Activated T-cell treated with anti-CD3 and anti-CD28 coated beads for 1 hour (primary cell): ENCODE measurements around the gene KIDINS220.

ENCODE experiments used
- DNase-seq: peaks from one replicate; pipeline ENCODE4 v3.0.0-alpha.2; 2020; ENCODE audit warnings: low read depth

KIDINS220 gene

DNA sequence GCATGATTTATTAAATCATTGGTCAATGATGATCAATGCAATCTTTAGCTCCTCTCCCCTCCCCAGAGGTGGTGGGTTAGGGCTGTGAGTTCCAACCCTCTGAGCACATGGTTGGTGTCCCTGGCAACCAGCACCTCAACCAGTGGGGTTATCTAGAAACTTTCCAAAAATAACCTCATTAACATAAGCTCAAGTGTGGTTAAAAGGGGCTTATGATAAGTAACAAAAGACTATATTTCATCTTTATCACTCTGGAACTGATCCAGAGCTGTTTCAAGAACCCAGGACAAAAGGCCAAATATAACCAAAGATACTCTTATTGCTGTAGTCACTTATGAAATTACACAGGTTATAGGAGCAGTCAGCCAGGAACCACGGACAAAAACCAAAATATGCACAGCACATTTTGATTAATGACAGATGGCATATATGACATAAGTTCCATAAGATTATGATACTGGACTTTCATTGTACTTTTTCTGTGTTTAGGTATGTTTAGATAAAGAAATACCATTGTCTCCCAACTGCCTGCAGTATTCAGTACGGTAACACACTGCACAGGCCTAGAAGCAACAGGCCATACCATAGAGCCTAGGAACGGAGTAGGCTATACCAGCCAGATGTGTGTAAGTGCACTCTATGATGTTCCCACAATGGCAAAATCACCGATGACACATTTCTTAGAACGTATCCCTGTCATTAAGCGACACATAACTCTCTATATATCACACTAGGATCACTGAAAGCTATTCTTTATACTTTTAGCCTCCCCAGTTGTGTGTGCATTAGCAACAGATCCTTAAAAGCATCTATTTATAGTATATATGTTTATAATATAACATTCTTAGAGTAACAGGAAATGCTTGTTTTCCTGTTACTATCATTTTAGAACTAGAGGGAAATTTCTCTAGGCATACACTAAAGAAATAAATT, 31.9 kb downstream of the KIDINS220 start:
- no peak for DNase-seq

DNA sequence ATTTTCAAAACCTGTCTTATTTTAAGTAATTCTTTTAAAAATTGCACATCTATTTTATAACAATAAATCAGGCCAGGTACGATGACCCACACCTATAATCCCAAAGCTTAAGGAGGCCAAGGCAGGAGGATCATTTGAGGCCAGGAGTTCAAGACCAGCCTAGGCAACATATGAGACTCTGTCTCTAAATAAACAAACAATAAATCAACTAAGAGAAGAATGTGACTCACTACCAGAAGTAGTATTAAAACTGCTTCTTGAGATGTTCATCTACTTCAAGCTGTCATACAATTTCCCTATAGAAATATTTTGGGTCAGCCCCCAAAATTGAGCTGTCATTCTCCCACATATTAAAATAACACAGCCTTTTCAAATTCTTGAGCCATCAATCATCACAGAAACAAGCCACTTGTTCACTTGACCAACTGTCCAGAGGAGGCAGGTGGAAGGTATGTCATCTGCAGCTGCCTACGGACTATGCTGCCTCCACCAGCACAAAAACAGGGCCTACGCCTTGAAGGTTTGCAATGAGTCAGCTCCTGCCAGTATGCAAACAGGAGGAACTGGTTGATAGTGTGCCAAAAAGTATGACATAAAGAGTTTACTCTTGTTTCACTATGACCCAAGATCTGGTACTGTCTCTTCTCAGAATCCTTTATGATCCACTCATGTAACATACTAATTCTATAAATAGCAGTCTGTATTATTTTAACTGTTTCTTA, 33.6 kb downstream of the KIDINS220 start:
- no peak for DNase-seq

DNA sequence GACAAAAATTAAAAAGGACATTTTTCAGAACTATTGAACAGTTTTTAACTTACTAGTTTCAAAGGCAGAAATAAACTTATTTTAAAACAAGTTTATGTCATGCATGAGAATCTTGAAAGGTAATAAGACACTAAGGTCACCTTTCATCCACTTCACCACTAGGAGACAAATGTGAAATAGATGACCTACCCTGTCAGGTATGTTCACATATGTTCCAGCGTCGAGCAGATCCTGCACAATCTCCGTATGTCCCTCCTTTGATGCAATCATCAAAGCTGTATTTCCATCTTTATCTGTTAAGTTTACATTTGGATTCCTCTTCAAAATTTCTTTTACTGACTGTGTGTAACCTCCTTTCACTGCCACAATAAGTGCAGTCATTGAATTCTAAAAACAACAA, 34.7 kb downstream of the KIDINS220 start:
- DNase-seq, result no peak

- no peak for DNase-seq
Measured at GRCh38 chr2:8800821-8801220, 36.6 kb downstream of the KIDINS220 start.

DNA sequence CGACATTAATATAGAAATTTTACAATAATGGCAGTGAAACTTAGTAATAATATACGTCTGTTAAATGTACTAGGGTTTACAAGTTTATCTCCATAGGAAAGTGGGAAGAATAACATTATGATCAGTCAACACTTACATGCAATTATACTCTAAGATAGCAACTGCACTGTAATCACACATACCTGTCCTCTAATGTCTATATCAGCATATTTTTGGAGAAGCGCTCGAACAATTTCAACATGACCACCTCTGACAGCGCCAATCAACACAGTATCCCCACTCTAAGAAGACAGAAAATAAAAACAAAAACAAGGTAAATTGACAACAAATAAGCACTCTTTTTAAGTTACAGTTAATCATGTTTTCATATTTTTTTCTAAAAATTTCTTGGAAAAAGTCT, 37.2 kb downstream of the KIDINS220 start:
- no peak for DNase-seq

GRCh38 chr2:8799004-8799403, 38.4 kb downstream of the KIDINS220 start:
- no peak for DNase-seq

DNA sequence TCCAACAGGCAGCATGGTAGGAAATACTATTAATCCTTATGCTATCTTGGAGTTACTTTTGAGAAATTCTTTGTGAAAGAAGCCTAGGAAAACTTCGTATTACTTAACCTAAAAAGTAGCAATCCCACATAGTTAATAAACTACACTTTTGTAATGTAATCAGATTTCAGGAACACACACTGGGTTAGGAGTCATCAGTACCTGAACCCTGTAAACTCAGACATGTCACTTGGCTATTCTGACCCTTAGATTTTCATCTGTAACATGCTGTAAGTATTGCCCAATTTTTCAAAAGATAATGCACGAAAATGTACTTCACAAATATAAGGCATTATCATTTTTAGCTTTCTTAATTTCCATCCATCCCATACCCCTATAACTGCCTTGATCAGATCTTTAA, 39.0 kb downstream of the KIDINS220 start:
- DNase-seq, result no peak

DNA sequence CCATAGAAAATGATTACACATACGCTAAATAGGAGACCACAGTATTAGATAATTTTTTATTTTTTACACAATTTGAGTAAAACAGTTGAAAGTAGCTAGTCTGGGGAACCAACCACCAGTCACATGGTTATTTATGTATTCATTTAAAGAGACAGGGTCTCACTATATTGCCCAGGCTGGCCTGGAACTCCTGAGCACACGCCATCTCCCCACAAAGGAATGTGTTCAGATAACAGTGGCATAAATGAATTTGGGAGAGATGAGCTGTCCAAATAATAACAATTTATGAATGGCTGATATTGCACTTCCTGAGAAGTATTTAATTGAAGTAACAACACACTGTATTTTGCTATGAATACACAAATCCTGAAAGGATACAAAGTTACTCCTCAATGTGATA, 39.7 kb downstream of the KIDINS220 start:
- no peak for DNase-seq

- DNase-seq, result no peak
Measured at GRCh38 chr2:8796878-8797550, 40.4 kb downstream of the KIDINS220 start.

- DNase-seq, result no peak
Measured at GRCh38 chr2:8796315-8796848, 41.0 kb downstream of the KIDINS220 start.

DNA sequence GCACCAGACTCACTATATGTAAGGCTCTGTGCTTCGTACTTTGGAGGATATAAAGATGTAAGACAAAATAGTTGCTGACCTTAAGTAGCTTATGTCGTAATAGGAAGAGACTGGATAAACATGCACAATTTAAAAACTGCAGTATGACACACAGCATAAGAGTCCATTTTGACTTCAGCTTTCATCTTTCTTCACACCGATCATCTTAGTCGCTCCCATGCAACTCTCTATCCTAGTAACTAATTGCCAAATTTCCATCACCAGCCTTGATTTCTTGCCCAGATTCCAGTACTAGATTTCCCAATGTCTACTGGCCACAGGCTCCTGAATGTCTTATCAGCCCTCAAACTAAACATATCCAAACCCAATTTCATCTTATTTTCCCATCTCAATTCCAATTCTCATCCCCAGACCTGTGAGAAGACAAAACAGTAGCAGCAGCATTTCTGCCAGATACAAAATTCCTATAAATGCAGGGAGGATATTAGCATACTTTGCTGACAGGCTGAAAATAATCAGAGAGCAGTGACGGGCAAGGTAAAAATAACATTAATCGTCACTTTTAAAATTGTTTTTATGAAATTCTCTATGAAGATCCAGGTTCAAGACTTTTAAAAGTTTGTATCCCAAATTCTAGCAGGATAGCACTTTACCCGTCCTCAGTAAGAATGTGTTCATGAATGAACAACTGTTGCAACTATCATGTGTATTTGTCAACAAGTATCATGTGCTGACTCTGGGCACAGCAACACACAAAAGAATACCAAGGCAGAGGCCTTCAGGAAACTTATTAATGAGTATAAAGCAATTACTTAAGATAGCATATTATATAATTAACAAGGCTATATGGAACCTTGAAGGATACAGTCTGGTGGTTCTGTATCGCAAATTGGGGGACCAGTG, 42.2 kb downstream of the KIDINS220 start:
- DNase-seq, result no peak

GRCh38 chr2:8790739-8791162, 46.7 kb downstream of the KIDINS220 start:
- no peak for DNase-seq

DNA sequence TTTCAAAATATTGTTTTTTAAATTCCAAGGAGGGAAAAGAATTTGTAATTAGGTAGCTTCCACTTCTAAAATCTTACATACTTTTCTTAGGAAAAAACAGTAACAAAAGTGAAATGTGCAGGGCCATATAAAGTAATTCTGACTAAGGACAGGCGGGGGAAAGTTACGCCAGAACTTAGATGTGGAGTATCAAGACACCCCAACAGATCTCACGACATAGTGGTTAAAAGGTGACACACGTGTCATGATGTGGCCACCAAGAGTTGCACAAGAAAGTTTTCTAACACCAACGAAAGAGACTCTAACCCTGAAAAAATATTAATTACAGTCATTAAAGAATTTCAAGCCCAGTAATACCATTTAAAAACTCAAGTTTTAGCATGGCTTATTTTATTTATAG, 51.0 kb downstream of the KIDINS220 start:
- DNase-seq, result no peak

GRCh38 chr2:8779795-8780671, 57.4 kb downstream of the KIDINS220 start:
- DNase-seq, result no peak

DNA sequence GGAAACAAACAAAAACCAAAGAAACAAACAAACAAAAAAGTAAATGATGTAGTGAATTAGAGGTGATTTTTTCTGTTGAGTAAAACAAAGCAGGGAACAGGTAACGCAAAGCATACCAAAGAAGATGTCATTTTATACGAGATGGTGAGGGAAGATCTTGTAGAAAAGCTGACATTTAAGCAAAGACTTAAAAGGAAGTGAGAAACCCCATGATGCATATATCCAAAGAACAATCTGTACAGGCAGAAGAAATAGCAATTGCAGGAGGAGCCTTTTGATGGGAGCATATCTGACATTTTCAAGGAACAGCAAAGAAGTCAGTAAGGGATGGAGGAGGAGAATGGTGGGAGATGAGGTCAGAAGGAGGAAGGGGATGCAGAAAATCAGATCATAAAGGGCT, 63.0 kb downstream of the KIDINS220 start:
- no peak for DNase-seq

DNA sequence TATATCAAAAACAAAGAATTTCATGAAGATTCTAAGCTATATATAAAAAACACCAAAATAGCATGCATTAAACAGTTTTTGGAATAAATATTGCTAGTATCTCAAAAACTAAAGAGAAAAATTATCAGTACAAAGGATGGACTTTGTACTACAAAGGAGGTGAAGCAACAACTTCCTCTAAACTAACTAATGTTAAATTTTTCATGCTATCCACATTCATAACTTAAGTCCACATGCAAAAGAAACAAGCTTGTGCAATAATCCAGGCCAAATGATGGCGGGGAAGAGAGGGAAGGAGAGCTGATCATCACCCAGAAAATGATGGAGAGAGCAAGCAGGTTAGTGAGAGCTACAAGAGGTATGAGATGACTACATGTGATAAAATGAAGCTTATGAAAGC, 70.1 kb downstream of the KIDINS220 start:
- no peak for DNase-seq

- no peak for DNase-seq
Measured at GRCh38 chr2:8761529-8762164, 75.8 kb downstream of the KIDINS220 start.

DNA sequence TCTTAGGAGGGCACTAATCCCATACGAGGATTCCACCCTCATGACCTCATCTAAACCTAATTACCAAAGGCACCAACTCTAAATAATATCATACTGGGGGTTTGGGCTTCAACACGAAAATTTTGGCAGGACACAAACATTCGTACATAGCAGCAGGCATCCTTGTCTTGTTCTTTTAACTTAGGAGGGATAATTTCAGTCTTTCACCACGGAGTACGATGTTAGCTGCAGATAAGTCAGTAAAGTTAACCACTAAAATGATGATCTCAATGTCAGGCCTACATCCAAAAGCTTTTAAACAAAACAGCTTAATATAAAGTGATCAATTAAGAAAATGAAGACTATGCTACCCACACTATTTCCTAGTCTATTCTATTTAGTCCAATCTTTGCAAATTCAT, 80.7 kb downstream of the KIDINS220 start:
- DNase-seq, result no peak

- DNase-seq, result no peak
Measured at GRCh38 chr2:8756230-8756629, 81.2 kb downstream of the KIDINS220 start.
